SK-N-SH treated with all-trans-retinoic acid at 6 μM for 48 hours (cell line): ENCODE results near the gene KLRF1.

Experiments
- PPARA ChIP-seq: fragments of 250-450 bp; sonication (Bioruptor Pico); IDR thresholded peaks from 2 replicates; pipeline ENCODE4 v1.5.0; 2020; ENCODE audit warnings: mild to moderate bottlenecking, borderline replicate concordance
- TOX ChIP-seq: fragments of 250-450 bp; sonication (Bioruptor Pico); IDR thresholded peaks from 2 replicates; pipeline ENCODE4 v1.8.0; 2021; ENCODE audit warnings: mild to moderate bottlenecking, moderate library complexity, borderline replicate concordance
- ZFP3 ChIP-seq: fragments of 250-450 bp; sonication (Bioruptor Pico); IDR thresholded peaks from 2 replicates; pipeline ENCODE4 v1.5.0; 2020; ENCODE audit warnings: mild to moderate bottlenecking, moderate library complexity

- TF ChIP-seq PPARA (no peak), TOX (CRISPR knock-in tag) (no peak), ZFP3 (no peak)
These were observed 48.1 kb upstream of the KLRF1 start for GRCh38 chr12:9779209-9779608.
